GM12801 (cell line): ENCODE measurements around the gene TEX22.

Source experiments
- CTCF ChIP-seq: IDR thresholded peaks from one replicate; pipeline ENCODE4 v1.5.1; 2011; ENCODE audit warnings: control low read depth; ENCODE audit not compliant: insufficient read length; ENCODE audit errors: extremely low read depth

Gene TEX22

GRCh38 chr14:105353136-105353535 lies 45.2 kb upstream of the TEX22 start:
- TF ChIP-seq CTCF = no peak

DNA sequence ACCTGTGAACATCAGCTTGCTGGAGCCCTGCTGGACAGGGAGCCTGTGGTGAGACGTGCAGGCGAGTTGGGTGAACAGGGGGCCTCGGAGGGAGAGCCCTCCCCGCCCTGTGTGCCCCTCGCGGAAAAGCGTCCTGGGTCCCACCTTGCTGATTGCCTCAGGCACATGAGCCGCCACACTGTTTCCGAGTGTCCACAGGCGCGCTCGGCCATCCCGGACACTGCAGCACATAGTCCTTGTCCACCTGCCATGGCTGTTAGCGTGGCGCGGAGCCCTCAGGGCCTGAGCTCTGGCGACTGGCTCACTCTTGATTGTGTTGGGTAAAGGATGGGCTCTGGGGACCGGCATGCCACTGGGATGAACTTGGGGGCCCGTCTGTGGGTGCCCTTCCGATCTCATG lies 43.8 kb upstream of the TEX22 start:
- no peak for TF ChIP-seq CTCF

GRCh38 chr14:105355049-105355575 lies 43.2 kb upstream of the TEX22 start:
- no peak for TF ChIP-seq CTCF

- no peak for TF ChIP-seq CTCF
These were observed 42.3 kb upstream of the TEX22 start for GRCh38 chr14:105355850-105356604.

DNA sequence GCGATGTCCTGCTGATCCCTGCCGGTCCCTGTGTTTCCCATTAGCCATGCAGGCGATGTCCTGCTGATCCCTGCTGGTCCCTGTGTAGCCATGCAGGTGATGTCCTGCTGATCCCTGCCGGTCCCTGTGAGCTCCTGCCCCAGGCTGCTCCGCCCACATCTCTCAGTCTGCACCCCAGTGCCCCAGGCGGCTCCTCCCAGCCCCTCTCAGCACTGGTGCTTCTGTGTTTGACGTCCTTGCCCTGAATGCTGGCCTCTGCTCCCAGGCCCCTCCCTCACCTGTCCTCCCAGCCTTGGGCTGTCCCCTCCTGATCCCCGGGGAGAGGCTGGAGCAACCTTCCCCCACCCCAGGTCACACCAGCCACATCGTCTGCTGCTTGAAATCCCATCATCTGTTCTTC lies 41.4 kb upstream of the TEX22 start:
- TF ChIP-seq CTCF = no peak

GRCh38 chr14:105357626-105358025 lies 40.7 kb upstream of the TEX22 start:
- TF ChIP-seq CTCF = no peak

- no peak for TF ChIP-seq CTCF
These were observed 40.0 kb upstream of the TEX22 start for GRCh38 chr14:105358140-105358846.
